GM12801 (cell line): Measurements from ENCODE around the gene LIMA1.

Experiments
- TF ChIP-seq, protein P1 (sequence below): IDR thresholded peaks from one replicate; pipeline ENCODE4 v1.5.1; 2011; ENCODE audit warnings: control low read depth; ENCODE audit not compliant: insufficient read length; ENCODE audit errors: extremely low read depth

The LIMA1 gene

GRCh38 chr12:50246873-50247612 lies 36.3 kb downstream of the LIMA1 start:
- TF ChIP-seq, protein P1, sequence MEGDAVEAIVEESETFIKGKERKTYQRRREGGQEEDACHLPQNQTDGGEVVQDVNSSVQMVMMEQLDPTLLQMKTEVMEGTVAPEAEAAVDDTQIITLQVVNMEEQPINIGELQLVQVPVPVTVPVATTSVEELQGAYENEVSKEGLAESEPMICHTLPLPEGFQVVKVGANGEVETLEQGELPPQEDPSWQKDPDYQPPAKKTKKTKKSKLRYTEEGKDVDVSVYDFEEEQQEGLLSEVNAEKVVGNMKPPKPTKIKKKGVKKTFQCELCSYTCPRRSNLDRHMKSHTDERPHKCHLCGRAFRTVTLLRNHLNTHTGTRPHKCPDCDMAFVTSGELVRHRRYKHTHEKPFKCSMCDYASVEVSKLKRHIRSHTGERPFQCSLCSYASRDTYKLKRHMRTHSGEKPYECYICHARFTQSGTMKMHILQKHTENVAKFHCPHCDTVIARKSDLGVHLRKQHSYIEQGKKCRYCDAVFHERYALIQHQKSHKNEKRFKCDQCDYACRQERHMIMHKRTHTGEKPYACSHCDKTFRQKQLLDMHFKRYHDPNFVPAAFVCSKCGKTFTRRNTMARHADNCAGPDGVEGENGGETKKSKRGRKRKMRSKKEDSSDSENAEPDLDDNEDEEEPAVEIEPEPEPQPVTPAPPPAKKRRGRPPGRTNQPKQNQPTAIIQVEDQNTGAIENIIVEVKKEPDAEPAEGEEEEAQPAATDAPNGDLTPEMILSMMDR: no peak

DNA sequence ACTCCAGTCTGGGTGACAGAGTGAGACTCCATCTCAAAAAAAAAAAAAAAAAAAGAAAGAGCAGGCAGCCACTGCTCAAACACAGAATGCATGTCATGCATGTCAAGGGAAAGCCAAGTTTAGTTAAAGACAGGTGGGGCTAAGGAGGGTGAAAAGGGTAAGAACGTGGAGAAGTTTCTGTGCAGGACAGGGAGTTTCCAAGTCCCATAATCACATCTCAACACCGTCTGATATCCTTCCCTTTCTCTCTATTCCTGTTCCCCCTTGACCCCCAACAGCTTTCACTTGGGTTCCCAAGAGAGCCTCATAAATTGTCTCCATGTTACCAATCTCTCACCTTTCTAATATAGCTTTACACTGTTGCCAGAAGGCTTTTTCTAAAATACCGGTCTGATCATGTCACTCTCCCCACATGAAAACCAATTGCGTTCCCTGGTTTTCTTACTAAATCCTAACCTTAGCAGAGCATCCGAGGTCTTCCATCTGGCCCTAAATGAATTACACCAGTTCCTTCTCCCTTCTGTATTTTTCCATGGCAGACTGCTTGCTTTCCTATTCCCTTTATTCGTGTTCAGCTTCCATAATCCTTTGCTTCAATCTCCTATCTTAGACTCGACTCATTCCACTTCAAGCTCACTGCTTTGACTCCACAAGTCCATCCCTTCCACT lies 37.0 kb downstream of the LIMA1 start:
- TF ChIP-seq, protein P1: no peak

DNA sequence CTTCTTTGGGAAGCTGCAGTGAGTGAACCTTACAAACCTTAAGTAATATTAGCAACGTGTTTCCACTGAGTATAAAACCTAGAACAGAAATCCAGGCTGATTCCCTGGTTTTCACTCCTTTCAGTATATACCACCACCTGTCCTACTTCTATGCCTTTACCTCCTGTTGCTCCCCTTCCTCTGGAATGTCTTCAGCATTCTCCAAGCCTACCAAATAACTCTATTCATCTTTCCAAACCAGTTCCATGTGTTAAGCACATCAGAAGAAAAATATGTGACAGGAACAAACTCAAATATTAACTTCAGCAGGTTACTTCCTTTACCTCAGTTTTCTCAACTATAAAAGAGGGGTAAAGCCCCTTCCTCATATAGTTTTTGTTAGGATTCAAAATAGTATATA lies 39.8 kb downstream of the LIMA1 start:
- TF ChIP-seq, protein P1: no peak

DNA sequence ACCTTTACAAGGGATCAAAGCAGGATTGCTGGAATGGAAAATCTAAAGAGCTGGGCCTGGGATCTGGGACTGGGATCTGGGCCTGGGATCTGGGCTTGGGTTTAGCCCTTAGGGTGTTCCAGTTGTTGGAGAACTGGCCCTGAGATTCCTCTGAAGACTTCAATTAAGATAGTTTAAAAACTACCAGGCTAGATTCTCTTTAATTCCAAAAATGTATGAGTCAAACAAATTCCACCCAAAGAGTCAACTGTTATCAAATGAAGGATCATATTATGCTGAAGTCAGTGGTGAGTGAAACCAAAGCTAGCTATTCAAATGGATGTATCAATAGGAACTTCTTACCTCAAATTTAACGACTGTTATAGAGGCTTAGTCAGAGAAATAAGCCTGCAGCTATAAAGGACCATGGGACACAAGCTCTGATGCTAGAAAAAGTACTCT lies 40.5 kb downstream of the LIMA1 start:
- TF ChIP-seq, protein P1: no peak

DNA sequence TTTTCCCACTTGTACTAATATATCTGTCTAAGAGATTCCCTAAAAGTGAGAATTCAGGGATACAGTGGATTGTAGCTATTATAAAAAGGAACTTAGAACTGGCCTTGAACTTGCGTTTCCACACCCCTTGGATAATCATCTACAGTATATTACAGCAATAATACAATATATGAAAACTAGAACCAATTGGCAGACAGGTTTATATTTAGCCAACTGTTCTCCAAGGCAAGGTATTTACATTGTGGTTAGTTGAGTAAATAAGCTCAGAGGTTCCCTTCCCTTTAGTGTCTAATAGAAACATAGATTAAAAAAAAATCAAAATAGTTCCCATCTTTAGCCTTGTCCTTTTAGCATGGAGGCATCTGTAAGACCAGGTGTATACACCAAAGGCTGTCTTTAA lies 42.1 kb downstream of the LIMA1 start:
- TF ChIP-seq, protein P1: no peak

DNA sequence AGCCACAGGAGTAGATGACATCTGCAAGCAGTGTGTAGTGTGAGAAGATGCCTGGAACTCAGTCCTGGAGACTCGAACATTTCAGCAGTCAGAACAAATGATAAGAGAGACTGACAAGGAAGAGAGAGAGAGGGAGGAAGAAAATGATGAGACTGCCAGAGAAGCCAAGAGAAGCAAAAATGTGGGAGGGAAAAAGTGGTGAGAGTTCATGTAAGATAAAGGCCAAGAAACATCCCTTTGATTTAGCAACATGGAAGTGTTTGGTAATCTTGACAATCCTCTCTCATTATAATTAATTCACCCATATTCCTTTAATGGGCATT lies 42.6 kb downstream of the LIMA1 start:
- TF ChIP-seq, protein P1: no peak

GRCh38 chr12:50240096-50240791 lies 43.1 kb downstream of the LIMA1 start:
- TF ChIP-seq, protein P1: no peak
